Prostate gland (tissue), 2 donors: ENCODE data around the gene GRAMD4.

Experiments used
- POLR2A ChIP-seq: fragments of 450-650 bp; IDR thresholded peaks from one replicate; pipeline ENCODE4 v1.6.1; 2016; ENCODE audit warnings: antibody characterized with exemption, mild to moderate bottlenecking
- TF ChIP-seq, protein P1 (sequence below), 4 experiments: fragments of 200-600 bp in 2 of 4; fragments of 450-650 bp in 2 of 4; sonication (generic) in 2 of 4; IDR thresholded peaks; 1 replicate in 3 of 4; 2 replicates in 1 of 4; pipeline ENCODE4 v1.5.1; 2016 to 2019; ENCODE audit warnings: antibody characterized with exemption in 4 of 4, mild to moderate bottlenecking in 2 of 4, moderate library complexity in 2 of 4

DNA sequence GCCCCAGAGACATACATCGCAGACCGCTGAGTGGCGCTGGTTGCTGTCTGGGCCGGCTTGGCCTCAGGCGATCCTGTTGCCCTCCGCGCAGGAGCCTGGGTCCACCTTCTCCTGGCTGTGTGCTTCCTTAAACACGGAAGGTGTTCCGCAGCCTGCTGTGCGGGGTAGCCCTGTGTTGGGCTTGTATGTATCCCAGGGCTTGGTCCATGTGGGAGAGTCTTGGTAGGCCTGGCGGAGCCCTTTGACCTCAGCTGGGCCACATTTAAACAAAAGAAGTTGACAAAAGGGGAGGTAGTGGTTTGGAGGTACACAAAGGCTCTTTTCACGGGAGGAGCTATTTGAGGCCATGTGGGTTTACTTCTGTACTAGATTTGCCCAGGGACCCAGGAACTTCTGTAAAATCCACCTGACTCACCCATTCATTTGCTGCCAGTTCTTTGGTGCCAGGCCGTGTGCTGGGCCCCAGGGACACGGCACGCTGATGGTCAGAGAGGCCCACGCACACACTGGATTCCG lies 11.0 kb upstream of the GRAMD4 start:
- TF ChIP-seq, protein P1, sequence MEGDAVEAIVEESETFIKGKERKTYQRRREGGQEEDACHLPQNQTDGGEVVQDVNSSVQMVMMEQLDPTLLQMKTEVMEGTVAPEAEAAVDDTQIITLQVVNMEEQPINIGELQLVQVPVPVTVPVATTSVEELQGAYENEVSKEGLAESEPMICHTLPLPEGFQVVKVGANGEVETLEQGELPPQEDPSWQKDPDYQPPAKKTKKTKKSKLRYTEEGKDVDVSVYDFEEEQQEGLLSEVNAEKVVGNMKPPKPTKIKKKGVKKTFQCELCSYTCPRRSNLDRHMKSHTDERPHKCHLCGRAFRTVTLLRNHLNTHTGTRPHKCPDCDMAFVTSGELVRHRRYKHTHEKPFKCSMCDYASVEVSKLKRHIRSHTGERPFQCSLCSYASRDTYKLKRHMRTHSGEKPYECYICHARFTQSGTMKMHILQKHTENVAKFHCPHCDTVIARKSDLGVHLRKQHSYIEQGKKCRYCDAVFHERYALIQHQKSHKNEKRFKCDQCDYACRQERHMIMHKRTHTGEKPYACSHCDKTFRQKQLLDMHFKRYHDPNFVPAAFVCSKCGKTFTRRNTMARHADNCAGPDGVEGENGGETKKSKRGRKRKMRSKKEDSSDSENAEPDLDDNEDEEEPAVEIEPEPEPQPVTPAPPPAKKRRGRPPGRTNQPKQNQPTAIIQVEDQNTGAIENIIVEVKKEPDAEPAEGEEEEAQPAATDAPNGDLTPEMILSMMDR (IDR thresholded peaks at IDR 0.05): no peak
- no peak for TF ChIP-seq POLR2A
